Pancreas (tissue), 10 donors: ENCODE data around the gene KDM4B. TPM values are rescaled to one million over a fixed set of nuclear protein-coding genes. Genes with fewer than 3 reads are reported as not detected.
A peak's percentile ranks its signal among the peaks of the same experiment; 100 is the strongest.

Experiments
- ATAC-seq, 4 donors: fragments of 200-7000 bp; cut with Tn5 transposase; one replicate each; pipeline versions ENCODE4 v1.8.0 to v1.9.1; 2020; ENCODE audit warnings: mild to moderate bottlenecking in 4 of 4, moderate library complexity in 4 of 4
- DNase-seq, 6 donors: peaks; one replicate each; pipeline ENCODE4 v3.0.0-alpha.2; 2020
- FAIRE-seq: peaks from 2 replicates; lab custom pipeline; 2012; peaks lifted over from hg19 to GRCh38; lab: Jason Lieb, UNC
- H3K27ac ChIP-seq, 4 donors: fragments of 200-600 bp; sonication (generic); 1 replicate in 3 of 4; 2 replicates in 1 of 4; pipeline versions ENCODE4 v1.5.0 to v1.8.0; 2020
- H3K27me3 ChIP-seq, 4 donors: fragments of 200-600 bp; one replicate each; pipeline ENCODE4 v1.8.0; 2021
- H3K36me3 ChIP-seq, 3 donors: fragments of 200-600 bp; sonication (generic) in 1 of 3; one replicate each; pipeline versions ENCODE4 v1.5.0 to v1.8.0; 2020 to 2021
- H3K4me1 ChIP-seq, 3 donors: fragments of 200-600 bp; one replicate each; pipeline ENCODE4 v1.8.0; 2021
- H3K4me3 ChIP-seq, 4 donors: fragments of 200-600 bp; sonication (generic) in 2 of 4; one replicate each; pipeline versions ENCODE4 v1.5.0 to v1.8.0; 2020 to 2021
- H3K9me3 ChIP-seq, 4 donors: fragments of 200-600 bp; one replicate each; pipeline ENCODE4 v1.8.0; 2021
- WGBS, 2 donors: extraction: QIAGEN DNeasy Blood & Tissue Kit; methylation state at CpG; one replicate each; pipeline ENCODE4 v1.1.7; 2013; 5-methylcytosine and 5-hydroxymethylcytosine counted together
- intact Hi-C, 3 donors: fragments of 100-400 bp; cut with DNase I; formaldehyde crosslinking; loops; one replicate each; pipeline versions ENCODE4 v1.11.1 to v1.14.2; 2022
- polyA plus RNA-seq, 2 donors: library from polyadenylated mRNA; stranded (reverse); fragments of 200-250 nt; gene quantifications; one replicate each; pipeline ENCODE4 v1.2.3, GENCODE V29; 2013
- total RNA-seq, 6 donors: library from RNA; stranded (reverse); fragmentation: NEBNext Ultra II Directional in 4 of 6; extraction: Animal tissue kit (Norgen Biotek cat#: 25700) in 4 of 6; gene quantifications; one replicate each; pipeline versions ENCODE4 v1.2.1 to v1.2.4, GENCODE V29; 2021 to 2023
- TF ChIP-seq, protein P1 (sequence below), 4 donors: fragments of 200-600 bp; sonication (generic) in 3 of 4; IDR thresholded peaks; one replicate each; pipeline versions ENCODE4 v1.5.0 to v1.8.0; 2021; ENCODE audit warnings: antibody characterized with exemption in 4 of 4
- donor health status: healthy with polysubstance abuse.
- donor health status: DM: no; HTN: no; CAD: no; lungs with moderate emphysema.
- donor health status: DM: no; HTN: no; CAD: no.
- donor health status: control.
- donor health status: control.
- donor health status: Bipolar disorder and iron deficiency.
- donor health status: DM: yes; HTN: yes; CAD: no.
- donor health status: DM: no; HTN: no; CAD: no.
- donor health status: DM: no; HTN: no; CAD: no.
- donor health status: DM: yes; HTN: yes; CAD: no.

The KDM4B gene
- total and polyA plus RNA-seq, 8 donors = 13.8 to 24.0 (median 18.5) TPM

DNA sequence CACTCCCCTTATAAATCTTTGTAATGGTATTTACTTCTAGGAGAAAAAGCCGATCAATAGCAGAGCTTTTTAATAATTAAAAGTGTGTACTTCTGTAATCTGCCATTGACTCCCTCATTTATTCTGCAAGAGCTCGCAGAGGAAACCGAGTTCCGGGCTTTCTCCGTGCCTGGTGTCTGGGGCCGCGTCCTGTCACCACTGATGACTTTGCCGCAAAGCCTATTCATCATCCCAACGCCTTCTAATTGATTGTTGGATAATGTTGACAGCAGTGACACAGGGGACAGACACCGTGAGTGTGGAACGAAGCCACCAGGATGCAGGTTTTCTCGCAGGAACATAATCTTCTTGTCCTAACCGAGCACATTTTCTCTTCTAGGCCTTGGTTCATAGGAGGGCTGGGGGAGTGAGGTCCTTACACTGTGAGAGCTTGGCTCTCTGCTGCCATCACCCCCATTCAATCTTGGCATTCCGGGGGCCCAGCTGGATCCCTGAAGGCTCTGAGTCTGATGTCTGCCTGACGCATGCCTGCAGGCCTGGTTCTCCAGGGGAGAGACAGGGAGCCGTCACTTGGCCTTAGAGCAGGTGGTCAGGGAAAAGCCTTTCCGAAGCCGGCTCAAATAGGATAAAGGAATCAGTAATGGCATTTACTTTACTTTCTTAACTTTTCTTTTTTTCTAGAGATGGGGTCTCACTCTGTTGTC, 110.3 kb downstream of the KDM4B start:
- Histone ChIP-seq H3K4me1 (no peaks in the 10 kb centered on the region), H3K27ac (no peak overlapping the region), H3K27me3 (no peaks in the 10 kb centered on the region), H3K36me3 (peaks cover 0 to 16% (median 0%) of the 10 kb centered on the region in 3 donors), H3K9me3 (no peaks in the 10 kb centered on the region), H3K4me3 (no peak overlapping the region)
- intact Hi-C loops = no loop called here
- DNase-seq (no peak), FAIRE-seq (no peak), ATAC-seq (peak in 1 of 4 donors; percentile 4)
- 67 to 76% methylated on average over 18 of the region's 18 CpGs for WGBS, 2 donors
- TF ChIP-seq, protein P1, sequence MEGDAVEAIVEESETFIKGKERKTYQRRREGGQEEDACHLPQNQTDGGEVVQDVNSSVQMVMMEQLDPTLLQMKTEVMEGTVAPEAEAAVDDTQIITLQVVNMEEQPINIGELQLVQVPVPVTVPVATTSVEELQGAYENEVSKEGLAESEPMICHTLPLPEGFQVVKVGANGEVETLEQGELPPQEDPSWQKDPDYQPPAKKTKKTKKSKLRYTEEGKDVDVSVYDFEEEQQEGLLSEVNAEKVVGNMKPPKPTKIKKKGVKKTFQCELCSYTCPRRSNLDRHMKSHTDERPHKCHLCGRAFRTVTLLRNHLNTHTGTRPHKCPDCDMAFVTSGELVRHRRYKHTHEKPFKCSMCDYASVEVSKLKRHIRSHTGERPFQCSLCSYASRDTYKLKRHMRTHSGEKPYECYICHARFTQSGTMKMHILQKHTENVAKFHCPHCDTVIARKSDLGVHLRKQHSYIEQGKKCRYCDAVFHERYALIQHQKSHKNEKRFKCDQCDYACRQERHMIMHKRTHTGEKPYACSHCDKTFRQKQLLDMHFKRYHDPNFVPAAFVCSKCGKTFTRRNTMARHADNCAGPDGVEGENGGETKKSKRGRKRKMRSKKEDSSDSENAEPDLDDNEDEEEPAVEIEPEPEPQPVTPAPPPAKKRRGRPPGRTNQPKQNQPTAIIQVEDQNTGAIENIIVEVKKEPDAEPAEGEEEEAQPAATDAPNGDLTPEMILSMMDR (IDR thresholded peaks at IDR 0.05) = no peak

DNA sequence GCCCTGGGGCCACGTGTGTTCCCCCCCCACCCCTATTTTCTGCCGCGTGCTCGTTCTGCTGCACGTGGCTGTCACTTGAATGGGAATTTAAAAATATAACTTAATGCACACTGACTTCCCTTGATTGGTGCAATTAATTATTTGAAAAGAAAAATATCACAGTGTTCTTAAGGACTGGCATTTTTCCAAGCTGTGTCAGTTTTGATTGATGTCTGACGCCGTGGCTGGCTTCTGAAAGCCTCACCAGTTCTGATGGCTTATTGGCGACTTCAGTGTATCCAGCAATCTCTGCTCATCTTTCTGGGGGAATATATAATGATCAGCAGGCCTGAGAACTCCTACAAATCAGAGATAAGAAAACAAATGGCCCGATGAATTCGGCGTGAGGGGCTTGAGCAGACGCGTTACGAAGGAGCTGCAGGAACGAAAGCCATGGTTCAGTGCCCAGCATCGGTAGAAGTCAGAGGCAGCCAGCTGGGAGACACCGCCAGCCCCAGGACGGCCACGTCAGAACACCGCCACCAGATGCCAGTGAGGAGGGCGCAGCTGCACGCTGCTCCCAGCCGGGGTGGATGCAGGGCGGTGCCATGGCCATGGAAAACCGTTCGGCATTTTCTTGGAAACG, 111.2 kb downstream of the KDM4B start:
- H3K36me3 ChIP-seq = peaks cover 0 to 16% (median 0%) of the 10 kb centered on the region in 3 donors
- FAIRE-seq = no peak
- intact Hi-C loops = no loop called here
- no peak overlapping the region for H3K4me3 ChIP-seq
- H3K27ac ChIP-seq = no peak overlapping the region
- TF ChIP-seq, protein P1 (IDR thresholded peaks at IDR 0.05) = no peak
- DNase-seq = no peak
- no peaks in the 10 kb centered on the region for H3K9me3 ChIP-seq
- no peaks in the 10 kb centered on the region for H3K4me1 ChIP-seq
- peak in 3 of 4 donors; percentile 29 to 74 (median 65) for ATAC-seq
- H3K27me3 ChIP-seq = no peaks in the 10 kb centered on the region
- 83 to 84% methylated on average over 27 of the region's 27 CpGs for WGBS, 2 donors

DNA sequence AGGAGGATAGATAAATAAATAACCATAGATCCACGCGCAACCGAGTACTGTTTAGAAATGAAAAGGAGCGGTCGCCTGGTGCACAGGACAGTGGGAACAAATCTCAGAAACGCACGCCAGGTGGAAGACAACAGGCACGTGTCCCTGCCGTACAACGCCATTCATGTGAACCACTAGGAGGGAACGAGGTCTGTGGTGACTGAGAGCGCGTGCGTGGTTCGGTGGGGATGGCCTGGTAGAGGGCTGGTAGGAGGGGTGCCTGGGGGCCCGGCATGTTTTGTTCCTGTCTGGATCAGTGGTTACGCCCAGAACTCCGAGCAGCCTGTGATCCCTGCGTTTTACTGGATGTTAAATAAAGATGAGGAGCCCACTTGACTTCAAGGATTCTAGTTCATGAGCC, 111.9 kb downstream of the KDM4B start:
- FAIRE-seq (no peak), DNase-seq (no peak), ATAC-seq (peak in 2 of 4 donors; percentile 8 to 11)
- Histone ChIP-seq H3K36me3 (peaks cover 0 to 16% (median 0%) of the 10 kb centered on the region in 3 donors), H3K4me1 (no peaks in the 10 kb centered on the region), H3K4me3 (no peak overlapping the region), H3K27me3 (no peaks in the 10 kb centered on the region), H3K9me3 (no peaks in the 10 kb centered on the region), H3K27ac (no peak overlapping the region)
- TF ChIP-seq, protein P1 (IDR thresholded peaks at IDR 0.05) = no peak
- 89 to 94% methylated on average over 19 of the region's 19 CpGs for WGBS, 2 donors
- intact Hi-C loops = no loop called here

DNA sequence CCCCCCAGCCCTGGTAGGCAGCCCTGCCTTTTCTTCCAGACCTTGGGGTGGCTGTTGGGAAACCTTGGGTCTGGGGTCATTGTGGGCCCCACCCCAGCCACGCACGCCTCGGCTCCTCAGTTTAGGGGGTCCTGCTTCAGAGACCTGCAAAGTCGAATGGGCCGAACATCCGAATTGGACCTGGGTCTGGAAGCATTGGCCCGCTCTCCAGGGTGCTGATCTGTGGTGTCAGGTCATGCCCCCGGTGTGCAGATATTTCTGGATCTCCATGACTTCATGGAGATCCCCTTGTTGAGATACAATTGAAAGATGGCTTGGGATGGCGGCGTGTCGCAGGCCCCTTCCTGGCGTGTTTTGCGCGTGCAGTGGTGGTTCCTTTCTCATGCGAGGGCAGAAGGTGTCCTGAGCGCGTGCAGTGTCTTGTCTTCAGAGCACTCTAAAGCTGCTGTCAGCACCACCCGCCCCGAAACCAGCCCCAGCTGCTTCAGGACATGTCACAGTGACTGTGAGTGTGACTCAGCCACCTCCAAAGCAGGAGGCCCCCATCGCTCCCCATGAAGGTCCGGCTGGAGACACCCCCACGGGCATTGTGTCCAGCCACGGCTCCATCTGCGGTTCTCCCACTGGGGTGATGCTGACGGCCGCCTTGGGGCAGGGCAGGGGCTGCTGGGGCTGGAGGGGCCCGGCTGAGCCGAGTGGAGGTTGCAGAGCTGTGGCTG, 112.7 kb downstream of the KDM4B start:
- Histone ChIP-seq H3K4me3 (no peak overlapping the region), H3K36me3 (peaks cover 0 to 16% (median 0%) of the 10 kb centered on the region in 3 donors), H3K27me3 (no peaks in the 10 kb centered on the region), H3K27ac (no peak overlapping the region), H3K9me3 (no peaks in the 10 kb centered on the region), H3K4me1 (no peaks in the 10 kb centered on the region)
- DNase-seq = peak in 1 of 6 donors; percentile 77
- TF ChIP-seq, protein P1 (IDR thresholded peaks at IDR 0.05) = no peak
- intact Hi-C loops = no loop called here
- no peak for FAIRE-seq
- WGBS, 2 donors = 95 to 96% methylated on average over 28 of the region's 28 CpGs
- no peak for ATAC-seq
